Measurements from ENCODE around the gene ZNF142.

Gene ZNF142

DNA sequence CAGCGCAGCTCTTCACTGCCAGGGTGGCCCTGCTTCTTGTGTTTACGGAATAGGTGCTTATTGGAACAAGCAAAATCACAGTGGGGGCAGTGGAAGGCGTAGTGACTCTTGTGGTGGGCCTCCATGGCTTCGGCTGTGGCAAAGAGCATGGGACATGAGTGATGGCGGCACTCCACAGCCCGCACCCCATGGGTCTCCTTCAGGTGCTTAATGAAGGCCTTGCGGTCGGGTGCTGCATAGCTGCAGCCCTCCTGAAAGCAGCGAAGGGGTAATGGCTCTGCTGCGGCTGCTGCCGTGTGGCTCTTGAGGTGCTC is 10.7 kb downstream of the ZNF142 start:
- DNase-seq = no peak

DNA sequence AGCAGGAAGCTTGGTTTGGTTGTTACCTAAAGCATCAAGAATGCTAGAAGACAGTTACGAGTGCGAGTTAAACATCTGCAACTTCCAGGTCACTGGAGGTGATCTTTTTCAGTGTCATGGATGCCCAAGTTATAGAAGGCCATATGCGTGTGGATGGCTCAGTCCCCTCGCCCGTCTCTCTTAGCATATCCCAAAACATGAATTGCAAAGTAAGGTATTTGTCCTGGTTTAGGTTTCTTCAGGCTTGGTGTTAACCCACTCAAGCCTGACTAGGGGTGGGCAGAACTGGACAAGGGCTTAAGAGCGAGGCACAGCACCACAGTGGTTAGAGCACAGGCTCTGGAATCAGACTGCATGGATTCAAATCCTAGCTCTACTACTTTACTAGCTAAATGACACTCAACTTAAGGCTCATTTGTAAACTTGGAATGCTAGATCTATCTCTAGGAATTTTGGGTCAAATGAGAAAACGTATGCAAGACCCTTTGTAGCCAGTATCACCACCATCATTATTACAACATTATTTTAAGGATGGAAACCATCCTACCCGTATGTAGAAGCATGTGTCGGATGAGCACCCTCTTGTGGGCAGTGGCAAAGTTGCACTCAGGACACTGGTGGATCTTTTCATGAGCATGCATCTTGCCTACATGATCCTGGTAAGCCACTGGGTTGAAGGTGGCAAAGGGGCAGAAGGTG is 11.2 kb downstream of the ZNF142 start:
- no peak for DNase-seq

DNA sequence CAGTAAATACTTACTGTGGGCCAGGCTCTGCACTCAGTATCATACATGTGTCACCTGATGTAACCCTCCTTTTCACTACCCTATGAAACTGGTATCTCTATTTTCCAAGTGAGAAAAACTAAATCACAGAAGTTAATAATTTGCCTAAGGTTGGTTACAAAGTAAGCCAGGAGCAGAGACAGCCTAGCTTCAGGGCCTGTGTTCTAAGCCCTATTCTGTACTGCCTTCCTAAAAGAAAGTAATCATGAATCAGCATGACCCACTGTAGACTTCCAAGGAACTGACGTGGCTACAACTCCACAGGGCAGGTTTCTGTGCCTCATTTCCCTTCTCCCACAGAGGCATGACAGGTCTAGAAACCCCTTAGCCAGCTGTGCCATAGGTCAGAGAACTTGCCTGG is 14.3 kb downstream of the ZNF142 start:
- DNase-seq = no peak

GRCh38 chr2:218644721-218645120 is 14.7 kb downstream of the ZNF142 start:
- no peak for DNase-seq

- no peak for DNase-seq
These were observed 15.6 kb downstream of the ZNF142 start for GRCh38 chr2:218643751-218644310.

DNA sequence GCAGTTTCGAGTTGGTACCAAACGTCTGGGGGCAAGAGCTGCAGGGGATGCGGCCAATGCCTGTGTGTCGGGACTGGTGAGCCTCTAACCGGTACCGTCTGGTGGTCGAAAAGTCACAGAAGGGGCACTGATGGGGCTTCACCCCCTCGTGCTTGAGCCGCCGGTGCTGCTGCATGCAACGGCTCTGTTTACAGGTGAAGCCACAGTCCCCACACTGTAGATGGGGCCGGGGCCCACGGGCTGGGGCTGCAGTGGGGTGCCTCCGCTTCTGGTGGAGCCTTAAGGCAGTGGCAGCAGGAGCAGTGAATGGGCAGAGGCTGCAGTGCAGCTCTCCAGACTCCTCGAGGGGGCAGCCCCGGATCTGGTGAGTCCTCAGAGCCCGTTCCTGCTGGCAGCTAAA is 16.6 kb downstream of the ZNF142 start:
- DNase-seq = no peak

- DNase-seq = no peak
These were observed 17.2 kb downstream of the ZNF142 start for GRCh38 chr2:218642121-218642656.

DNA sequence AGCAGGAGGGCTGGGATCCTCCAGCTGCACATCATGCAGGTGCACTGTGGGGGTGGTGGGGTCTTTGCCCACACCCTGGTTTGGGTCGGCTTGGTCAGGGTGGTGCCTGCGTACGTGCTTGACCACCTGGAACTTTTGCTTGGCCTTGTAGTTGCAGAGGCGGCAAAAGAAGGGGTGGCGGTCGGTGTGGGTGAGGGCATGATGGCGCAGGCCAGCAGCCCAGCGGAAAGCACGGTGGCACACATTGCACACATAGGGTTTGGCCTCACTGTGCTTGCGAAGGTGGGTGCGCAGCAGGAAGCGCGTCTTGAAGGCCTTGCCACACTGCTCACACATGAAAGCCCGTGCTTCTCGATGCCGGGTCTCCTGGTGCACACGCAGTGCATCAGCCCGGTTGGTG is 21.1 kb downstream of the ZNF142 start:
- no peak for DNase-seq

DNA sequence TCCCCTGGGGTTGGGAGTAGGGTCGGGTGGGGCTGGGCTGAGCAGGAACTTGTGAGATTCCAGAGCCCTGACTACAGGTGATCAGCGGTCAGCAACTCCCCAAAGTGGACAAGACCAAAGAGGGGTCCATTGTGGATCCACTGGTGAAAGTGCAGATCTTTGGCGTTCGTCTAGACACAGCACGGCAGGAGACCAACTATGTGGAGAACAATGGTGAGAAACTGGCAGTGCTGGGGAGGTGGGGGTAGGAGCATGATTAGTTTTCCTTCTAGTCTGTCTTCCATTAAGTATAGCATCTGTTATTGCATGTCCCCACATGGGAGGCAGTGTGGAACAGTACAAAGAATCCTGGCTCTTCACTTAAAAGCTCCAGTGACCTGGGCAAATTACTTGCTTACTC is 23.7 kb downstream of the ZNF142 start:
- no peak for DNase-seq

GRCh38 chr2:218631837-218632236 is 27.6 kb downstream of the ZNF142 start:
- DNase-seq = no peak

GRCh38 chr2:218627939-218628338 is 31.5 kb downstream of the ZNF142 start:
- DNase-seq = no peak

DNA sequence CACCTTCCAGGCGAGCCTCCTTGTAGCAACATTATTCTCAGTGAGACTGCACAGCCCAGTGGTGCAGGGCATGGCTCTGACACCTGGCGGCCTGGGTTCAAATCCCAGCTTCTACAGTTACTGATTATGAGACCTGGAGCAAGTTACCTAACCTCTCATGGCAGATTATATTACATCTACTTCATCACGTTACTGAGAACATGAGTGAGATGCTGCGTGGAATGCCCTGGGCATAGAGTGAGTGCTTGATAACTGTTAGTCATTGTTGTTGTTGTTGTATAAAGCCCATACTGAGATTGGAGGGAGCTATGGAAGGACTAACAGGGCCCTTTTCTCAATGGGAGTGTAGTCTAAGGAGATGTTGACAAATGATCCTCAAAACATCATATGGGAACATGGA is 33.1 kb downstream of the ZNF142 start:
- DNase-seq = no peak

GRCh38 chr2:218623366-218623705 is 36.1 kb downstream of the ZNF142 start:
- DNase-seq = no peak

- no peak for DNase-seq
These were observed 36.6 kb downstream of the ZNF142 start for GRCh38 chr2:218622606-218623365.

- no peak for DNase-seq
These were observed 38.4 kb downstream of the ZNF142 start for GRCh38 chr2:218621007-218621406.

DNA sequence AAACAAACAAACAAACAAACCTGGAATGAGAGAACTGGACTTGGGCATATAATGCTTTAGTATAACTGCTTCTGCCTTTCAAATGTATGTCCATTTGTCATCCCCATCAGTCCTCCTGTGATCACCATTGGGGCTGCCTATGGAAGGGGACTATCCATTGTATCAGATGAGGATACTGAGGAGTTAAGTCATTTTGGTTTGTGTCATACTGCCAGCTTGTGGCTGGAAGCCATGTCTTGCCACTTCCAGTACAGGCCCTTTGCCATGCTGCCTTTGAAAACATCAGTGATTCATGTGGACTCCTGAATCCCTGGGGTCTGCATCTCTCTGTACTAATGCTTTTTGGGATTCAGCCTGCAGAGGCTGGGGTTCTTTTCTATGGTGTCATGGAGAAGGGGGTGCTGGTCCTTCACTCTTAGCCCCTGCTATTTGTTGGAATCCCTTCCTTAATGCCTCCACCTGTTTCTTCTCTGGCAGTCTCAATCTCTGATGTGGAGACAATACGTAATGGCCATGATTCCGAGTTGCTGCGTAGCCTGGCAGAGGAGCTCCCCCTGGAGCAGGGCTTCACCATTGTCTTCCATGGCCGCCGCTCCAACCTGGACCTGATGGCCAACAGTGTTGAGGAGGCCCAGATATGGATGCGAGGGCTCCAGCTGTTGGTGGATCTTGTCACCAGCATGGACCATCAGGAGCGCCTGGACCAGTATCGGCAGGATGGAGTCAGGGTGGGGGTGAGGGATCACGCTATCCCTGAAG is 41.1 kb downstream of the ZNF142 start:
- no peak for DNase-seq

- DNase-seq = no peak
These were observed 43.5 kb downstream of the ZNF142 start for GRCh38 chr2:218615868-218616315.

- DNase-seq = no peak
These were observed 51.8 kb downstream of the ZNF142 start, which contains the start of gene PLCD4 for GRCh38 chr2:218607436-218608115. PLCD4 (plus strand) TSS chr2:218607899; CDS start chr2:218615740, 7,841 bp downstream.

DNA sequence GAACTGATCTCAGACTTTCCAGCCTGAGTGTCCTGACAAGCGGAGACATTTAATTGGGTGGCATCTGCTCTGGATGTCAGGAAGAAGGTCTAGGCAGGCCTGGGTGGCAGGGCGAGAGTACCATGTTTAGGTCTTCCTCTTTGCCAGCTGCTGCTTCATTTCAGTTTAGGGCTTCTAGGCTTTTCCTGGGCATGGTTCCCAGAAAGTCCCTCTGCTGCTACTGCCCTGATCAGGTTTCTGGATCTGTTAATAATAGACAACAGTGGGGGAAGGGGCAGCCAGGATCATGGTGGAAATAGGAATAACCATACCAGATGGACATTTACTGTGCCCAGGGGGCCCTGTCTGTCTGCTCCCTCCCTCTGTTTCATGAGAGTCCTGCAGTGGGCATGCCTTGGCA is 54.0 kb downstream of the ZNF142 start:
- DNase-seq = no peak

Measured in cortex of kidney (tissue), 1 donor.